ENCODE results near the gene KIF3A.

DNA sequence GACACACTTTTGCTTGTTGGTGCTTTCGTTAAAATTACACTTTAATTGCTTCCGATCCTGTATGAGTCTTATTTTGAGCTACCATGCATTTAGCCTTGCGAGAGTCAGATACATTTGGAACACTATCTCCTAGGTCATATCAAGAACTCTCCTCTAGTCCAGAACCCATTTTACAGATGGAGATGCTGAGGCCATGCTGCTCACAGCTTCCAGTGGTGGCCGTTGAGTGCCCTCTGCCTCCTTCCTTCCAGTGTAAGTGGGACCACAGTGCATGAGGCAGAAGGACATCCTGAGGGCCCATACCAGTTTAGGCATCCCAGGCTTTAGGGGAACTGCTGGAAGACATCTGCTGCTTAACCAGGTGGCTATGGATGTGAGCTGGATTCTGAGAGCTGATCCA is 16.8 kb upstream of the KIF3A start:
- TF ChIP-seq POLR2A (IDR thresholded peaks at IDR 0.05), result no peak
- no peak for TF ChIP-seq CTCF (IDR thresholded peaks at IDR 0.05)
